HG03196 (cell line): ENCODE measurements around the gene STARD8.
"Not testable (repeated sequence)": the region's sequence is repeated elsewhere in the genome, so short reads cannot be mapped to it uniquely, and the experiment has no call there.

Source experiments
- ATAC-seq: cut with Tn5 transposase; IDR thresholded peaks from one replicate; pipeline ENCODE4 v1.9.1; 2021; ENCODE audit not compliant: unreplicated experiment

STARD8 gene

DNA sequence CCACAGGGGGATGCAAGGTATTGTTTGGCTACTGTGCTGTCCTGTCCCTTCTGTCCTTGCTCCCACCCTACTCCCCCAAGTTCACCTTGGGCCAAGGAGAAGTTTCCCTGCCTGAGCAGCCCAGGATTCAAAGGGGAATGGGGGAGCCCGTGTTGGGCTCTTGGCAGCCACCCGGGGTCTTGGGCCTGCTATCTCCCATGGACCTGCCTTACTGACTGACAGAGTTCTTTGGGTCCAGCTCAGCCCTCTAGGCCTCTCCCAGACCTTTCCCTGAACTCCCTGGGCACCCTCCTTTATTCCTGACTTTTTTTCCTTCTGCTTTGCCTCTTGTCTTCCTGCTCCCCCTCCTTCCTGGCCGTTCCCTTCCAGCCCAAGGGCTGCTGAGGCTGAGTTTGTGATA, 67.4 kb downstream of the STARD8 start:
- ATAC-seq, result no peak

DNA sequence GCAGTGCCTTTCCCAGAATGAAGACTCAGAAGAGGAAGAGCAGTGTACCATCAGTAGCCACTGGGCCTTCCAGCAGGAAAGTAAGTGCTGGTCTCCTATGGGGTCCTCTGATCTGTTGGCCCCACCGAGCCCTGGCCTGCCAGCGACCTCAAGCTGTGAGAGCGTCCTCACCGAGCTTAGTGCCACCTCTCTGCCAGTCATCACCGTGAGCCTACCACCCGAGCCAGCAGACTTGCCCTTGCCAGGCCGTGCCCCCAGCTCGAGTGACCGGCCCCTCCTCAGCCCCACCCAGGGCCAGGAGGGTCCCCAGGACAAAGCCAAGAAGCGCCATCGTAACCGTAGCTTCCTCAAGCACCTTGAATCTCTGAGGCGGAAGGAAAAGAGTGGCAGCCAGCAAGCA, 69.7 kb downstream of the STARD8 start:
- no peak for ATAC-seq

DNA sequence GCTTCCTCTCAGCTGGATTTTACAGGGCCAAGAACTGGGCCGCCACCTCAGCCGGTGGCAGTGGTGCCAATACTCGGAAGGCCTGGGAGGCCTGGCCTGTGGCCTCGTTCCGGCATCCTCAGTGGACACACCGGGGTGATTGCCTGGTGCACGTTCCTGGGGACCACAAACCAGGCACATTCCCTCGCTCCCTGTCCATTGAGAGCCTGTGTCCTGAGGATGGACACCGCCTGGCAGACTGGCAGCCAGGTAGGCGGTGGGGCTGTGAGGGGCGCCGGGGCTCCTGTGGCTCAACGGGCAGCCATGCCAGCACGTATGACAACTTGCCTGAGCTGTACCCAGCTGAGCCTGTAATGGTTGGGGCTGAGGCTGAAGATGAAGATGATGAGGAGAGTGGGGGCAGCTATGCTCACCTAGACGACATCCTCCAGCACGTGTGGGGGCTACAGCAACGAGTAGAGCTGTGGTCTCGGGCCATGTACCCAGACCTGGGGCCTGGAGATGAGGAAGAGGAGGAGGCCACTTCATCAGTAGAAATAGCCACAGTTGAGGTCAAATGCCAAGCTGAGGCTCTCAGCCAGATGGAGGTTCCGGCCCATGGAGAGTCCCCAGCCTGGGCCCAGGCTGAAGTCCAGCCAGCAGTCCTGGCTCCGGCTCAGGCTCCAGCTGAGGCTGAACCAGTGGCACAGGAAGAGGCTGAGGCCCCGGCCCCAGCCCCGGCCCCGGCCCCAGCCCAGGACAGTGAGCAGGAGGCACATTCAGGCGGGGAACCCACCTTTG, 70.4 kb downstream of the STARD8 start:
- ATAC-seq, result no peak

DNA sequence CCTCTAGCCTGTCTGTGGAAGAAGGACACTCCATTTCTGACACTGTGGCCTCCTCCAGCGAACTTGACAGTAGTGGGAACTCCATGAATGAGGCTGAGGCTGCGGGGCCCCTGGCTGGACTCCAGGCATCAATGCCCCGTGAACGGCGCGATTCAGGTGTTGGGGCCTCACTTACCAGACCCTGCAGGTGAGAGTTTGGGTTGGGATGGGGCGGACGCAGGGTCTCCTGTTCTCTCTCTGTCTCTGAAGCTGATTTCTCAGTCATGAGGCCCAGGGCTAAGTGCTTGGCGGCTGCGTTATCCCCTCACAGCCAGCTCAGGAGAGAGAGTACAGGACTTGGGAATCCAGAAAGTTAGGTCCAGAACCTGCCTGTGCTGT, 71.0 kb downstream of the STARD8 start:
- ATAC-seq, result no peak

DNA sequence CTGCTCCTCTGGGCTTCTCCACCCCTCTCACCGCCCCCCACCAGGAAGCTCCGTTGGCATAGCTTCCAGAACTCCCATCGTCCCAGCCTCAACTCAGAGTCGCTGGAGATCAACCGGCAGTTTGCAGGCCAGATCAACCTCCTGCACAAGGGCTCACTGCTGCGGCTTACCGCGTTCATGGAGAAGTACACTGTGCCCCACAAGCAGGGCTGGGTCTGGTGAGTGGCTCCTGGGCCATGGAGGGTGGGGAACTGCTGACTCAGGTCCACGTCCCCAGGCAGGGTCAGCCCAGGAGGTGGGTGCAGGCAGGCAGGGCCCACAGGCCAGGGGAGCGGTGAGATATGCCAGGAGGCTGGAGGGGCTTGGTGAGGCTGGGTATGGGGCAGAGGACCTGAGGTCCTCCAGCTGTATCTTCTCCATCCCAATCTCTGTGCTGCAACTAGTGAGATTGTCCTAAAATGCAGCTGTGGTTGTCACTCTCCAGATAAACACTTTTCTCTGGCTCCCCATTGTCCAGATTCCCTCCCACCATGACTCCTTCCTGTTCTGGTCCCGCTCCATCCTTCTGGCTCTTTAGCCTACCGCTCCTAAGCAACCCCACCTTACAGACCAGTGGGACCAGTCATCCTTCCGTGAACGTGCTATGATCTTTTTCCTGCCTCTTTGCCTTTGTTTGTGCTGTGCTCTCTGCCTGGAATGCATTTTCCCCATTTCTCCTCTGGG, 71.9 kb downstream of the STARD8 start:
- ATAC-seq, result no peak

DNA sequence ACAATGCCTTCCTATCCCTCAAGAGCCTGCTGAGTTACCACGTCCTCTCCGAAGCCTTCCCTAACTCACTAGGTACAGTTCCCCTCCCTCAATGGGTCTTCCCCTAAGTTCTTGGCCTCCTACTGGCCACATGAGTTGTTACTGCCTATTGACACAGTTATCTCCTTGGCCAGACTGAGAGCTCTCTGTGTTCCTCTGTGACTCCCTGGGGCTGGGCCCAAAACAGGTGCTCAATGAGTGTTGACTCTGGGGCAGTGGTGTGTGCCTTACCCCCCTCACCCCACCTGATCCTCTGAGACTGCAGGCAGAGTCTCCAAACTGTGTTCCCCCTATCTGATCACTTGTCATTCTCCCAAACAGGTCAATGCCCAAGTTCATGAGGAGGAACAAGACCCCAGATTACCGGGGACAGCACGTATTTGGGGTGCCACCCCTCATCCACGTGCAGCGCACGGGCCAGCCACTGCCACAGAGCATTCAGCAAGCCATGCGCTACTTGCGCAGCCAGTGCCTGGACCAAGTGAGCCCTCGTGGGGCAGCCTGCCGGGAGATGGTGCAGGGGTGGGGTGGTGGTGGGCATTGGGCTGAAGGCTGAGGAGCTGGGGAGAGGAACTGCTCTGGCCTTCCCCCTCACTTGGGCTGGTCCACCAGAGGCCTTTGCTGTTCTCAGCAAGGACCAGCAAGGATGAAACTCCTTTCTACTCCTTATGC, 72.6 kb downstream of the STARD8 start:
- ATAC-seq, result no peak

DNA sequence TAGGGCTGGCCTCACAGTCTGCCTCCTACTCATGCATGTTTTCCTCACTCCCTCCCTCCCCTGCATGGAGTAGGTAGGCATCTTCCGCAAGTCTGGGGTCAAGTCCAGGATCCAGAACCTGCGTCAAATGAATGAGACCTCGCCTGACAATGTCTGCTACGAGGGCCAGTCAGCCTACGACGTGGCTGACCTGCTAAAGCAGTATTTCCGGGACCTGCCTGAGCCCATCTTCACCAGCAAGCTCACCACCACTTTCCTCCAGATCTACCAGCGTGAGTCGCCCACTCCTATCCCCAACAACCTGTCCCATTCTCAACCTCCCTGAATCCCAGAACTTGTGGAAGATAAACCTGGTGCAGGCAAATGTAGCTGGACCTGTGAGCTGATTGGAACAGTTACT, 73.4 kb downstream of the STARD8 start:
- ATAC-seq, result no peak

DNA sequence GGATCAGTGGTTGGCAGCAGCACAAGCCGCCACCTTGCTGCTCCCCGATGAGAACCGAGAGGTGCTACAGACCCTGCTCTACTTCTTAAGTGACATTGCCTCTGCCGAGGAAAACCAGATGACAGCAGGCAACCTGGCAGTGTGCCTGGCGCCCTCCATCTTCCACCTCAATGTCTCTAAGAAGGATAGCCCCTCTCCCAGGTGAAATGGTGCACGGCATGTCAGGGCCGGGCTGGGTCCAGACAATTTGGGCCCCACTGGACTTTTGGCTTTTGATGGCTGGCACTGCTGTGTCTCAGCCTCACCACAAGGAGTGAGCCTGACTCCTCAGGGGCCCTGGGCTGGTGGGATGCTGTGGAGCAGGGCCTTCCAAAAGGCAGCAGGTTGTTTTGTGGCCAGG, 74.1 kb downstream of the STARD8 start:
- no peak for ATAC-seq

DNA sequence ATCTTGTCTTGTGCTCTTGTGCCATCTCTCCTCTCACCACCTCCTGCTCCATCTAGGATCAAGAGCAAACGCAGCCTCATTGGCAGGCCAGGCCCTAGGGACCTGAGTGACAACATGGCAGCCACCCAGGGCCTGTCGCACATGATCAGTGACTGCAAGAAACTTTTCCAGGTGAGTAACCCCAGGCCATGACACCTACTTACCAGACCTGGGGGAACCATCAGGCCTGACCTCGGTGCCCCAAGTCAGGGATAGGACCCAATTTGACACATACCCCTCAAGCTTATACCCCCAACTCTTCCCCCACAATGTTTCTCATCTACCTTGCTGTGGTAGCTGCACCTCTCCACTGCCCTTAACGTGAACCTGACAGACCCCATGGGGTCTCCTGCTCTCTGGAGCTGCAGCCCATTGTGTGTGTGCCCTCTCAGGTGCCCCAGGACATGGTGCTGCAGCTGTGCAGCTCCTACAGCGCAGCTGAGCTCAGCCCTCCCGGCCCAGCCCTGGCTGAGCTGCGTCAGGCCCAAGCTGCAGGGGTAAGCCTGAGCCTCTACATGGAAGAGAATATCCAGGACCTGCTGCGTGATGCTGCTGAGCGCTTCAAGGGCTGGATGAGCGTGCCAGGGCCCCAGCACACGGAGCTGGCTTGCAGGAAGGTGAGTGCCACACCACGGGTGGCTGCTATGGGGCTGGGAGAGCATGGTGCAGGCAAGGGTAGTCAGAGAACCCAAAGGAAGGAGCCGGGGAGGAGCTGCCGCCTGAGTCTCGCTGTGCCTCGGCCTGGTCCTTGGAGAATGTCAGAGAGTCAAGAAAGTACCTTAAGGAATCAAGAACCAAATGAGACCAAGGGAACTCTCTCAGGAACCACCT, 74.8 kb downstream of the STARD8 start:
- ATAC-seq, result no peak

DNA sequence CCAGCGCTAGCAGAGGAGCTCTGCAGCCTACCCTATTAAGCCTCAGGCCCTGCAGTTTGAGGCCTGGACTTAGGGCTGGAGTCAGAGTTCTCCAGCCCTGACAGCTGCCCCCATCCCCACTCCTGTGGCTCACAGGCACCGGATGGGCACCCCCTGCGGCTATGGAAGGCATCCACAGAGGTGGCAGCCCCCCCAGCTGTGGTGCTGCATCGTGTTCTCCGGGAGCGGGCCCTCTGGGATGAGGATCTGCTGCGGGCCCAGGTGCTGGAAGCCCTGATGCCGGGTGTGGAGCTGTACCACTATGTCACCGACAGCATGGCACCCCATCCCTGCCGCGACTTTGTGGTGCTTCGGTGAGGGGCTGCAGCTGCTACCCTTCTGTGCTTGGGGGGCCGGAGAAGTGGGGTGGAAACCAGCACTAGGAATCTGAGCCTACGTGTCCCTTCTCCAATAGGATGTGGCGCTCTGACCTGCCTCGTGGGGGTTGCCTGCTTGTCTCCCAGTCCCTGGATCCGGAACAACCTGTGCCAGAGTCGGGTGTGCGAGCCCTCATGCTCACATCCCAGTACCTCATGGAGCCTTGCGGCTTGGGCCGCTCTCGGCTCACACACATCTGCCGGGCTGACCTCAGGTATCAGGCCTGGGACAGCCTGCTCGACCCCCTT, 76.2 kb downstream of the STARD8 start:
- no peak for ATAC-seq

DNA sequence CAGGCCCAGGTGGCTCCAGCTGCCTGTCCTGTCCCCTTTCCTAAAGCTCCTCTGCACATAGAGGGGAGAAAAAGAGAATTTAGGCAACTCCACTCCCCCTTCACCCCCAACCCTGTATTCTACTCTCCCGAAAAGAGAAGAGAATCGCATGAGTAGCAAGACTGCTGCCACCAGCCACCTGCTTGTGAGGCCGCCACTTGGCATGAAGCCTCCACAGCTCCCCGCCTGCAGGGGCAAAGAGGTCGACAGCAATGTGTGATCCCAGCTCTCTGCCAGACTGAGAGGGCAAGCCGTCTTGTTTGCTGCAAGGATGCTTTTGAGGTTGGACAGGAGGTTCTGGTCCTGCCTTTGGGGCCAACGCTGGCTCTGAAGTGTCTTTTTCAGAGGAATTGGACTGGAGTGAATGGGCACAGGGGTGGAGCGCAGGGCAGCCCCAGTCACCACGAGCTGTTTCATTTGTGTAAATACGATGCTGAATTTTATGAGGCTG, 77.1 kb downstream of the STARD8 start:
- ATAC-seq, result no peak

DNA sequence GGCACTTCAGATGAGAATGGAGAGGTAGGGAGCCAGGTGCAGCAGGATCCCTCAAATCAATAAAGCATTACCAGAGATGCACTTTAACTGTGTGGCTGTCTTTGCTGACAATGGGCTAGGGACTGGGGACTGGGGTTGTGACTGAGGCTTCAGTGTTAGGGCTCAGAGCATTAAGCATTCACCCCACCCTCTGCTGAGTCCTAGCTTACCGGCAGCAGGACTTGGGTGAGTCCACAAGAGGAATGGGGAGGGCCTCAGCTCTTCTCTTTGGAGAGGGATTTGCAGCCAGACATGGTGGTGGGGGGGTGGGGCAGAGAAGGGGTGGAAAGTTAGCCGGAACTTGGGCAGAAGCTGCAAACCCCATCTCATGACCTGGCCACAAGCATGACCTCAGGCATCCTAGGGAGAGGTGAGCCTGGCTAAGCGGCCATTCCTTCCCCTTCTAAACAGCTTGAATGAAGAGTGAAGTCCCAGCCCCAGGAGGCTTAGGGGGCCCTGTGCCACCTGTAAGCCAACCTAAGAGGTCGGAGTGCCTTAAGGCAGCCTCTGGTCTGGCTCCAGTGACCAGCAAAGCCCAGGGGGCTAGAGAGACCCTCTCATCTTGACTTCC, 78.4 kb downstream of the STARD8 start:
- ATAC-seq, result no peak

DNA sequence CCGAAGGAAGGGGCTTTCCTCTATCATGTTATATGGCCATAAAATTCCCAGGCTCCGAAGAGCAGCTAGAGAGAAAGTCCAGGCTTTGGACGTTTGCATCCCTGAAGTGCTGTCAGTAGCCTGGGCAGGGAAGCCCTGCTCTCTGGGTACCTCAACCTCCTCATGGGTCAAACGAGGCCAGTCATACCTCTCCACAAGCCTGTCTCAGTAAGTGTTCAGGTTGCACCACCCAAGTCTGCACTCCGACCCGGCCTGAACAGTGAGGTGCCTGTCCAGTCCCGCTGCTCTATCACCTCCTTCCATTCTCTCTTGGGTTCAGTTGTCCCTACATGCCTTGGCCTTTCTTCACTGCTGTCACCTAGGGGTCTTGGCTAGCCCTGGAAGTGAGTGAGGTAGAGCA, 78.9 kb downstream of the STARD8 start:
- no peak for ATAC-seq

DNA sequence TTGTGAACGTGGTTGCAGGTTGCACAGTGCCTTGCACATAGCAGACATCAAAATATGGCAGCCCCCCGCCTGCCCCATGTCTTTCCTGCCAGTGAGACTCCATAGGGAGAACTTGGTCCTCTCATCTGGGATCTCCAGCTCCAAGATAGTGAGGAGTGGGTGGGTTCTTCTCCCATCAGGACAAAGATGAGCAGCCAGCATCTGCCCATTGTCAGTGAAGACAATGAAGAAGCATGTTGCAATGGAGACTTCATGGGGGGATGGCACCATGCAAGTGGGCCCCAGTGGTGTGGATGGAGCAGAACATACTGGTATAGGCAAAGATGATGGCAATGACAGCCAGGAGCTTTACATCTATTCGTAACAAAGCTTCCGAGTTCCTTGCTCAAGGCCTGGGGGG, 80.2 kb downstream of the STARD8 start:
- no peak for ATAC-seq

DNA sequence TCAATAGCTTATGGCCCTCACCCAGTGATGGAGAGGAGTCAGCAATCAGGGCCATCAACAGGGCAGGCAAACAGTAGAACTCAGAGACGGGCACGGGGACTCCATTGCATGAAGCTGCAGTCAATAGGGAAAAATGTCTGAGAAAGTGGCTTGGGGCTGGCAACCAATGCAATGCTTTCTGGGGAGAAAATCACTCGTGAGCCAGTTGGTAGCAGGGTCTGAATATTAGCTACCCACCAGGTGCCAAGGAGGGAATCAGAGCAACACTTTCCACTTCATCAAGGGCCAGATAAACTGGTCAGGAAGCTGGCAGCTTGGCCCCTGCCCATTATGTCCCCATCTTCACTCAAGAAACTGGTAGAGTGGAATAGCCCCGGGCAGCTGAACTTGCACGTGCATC, 80.7 kb downstream of the STARD8 start:
- no peak for ATAC-seq

DNA sequence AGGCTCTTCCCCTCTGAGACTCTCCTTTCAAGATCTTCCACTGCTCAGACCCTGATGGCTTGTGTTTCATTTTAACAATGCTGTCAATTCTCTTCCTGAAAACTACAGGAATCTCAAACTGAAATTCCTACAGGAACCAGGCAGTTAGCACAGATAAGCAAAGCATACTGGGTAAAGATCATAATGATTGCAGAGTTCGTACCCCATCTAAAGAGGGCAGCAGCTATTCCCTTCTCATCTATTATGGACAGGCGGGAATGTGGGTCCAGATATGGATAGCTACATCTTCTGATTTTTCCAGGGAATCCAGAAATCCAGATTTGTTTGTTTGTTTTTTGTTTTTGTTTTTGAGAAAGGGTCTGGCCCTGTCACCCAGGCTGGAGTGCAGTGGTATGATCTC, 83.8 kb downstream of the STARD8 start:
- ATAC-seq, result no peak

DNA sequence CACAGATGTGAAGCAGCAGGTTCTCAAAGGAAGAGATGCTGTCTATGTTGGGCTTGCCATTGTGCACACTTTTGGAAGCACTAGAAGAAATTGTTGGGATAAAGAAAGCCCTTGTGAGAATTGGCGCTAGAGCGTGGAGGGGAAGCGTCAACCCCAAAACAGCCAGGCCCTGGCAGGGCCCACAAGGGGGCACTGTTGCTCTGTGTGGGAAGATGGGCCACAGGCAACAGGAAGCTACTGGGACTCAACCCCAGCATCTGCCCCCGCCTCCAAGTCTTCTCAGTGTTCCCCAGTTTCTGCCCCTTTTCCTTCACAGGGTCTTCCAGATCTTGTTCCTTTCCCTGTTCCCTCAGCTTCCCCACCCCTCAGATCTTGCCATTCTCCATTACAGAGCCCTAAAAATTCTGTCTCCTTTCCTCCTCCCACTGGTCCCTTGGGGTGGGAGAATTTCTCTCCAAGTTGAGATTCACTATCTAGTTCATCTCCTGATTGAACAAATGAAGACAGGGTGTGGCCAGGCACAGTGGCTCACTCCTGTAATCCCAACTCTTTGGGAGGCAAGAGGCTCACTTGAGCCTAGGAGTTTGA, 85.5 kb downstream of the STARD8 start:
- ATAC-seq, result no peak

DNA sequence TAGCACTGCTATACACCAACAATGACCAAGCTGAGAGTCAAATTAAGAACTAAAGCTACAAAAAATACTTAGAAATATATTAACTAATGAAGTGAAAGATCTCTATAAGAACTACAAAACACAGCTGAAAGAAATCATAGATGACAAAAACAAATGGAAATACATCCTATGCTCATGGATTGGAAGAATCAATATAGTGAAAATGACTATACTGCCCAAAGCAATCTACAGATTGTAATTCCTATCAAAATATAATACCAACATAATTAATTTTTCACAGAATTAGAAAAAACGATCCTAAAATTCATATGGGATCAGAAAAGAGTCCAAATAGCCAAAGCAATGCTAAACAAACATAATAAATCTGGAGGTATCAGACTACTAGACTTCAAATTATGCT, 87.8 kb downstream of the STARD8 start:
- no peak for ATAC-seq

DNA sequence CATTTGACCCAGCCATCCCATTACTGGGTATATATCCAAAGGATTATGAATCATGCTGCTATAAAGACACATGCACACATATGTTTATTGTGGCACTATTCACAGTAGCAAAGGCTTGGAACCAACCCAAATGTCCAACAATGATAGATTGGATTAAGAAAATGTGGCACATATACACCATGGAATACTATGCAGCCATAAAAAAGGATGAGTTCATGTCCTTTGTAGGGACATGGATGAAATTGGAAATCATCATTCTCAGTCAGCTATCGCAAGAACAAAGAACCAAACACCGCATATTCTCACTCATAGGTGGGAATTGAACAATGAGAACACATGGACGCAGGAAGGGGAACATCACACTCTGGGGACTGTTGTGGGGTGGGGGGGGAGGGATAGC, 94.4 kb downstream of the STARD8 start:
- ATAC-seq, result not testable (repeated sequence)

DNA sequence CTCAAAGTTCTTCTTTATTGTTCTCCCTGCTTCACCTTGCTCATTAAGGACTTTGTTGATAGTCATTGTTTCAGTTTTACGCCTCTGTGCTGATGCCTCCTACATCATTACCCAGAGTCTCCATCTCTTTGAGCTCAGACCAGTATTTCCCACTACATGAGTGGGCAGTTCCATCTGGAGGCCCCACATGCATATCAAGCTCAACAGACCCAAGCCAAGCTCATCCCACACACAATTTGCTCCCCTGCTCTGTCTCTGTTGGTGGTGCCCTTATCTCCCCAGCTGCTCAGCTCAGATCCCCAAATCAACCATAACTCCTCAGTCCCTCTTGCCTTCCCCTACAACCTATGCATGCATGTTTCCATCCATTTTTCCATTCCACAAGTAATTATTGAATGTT, 96.3 kb downstream of the STARD8 start:
- ATAC-seq, result no peak
